HL-60/S4 treated with phorbol 12-myristate 13-acetate at 8.2 ng/mL for 4 days and 3 days (cell line): ENCODE data around the gene IPP.
"Not testable (repeated sequence)": the region's sequence is repeated elsewhere in the genome, so short reads cannot be mapped to it uniquely, and the experiment has no call there.

Experiments used
- in situ Hi-C: fragments of 300-500 bp; cut with MboI; formaldehyde crosslinking; loops from 2 replicates; pipeline ENCODE4 v1.15.0; 2022; ENCODE audit warnings: low sequenced_read_pairs

IPP gene

GRCh38 chr1:45746922-45747321 is 3.5 kb downstream of the IPP start:
- in situ Hi-C loops: no loop called here

- in situ Hi-C loops: not testable (repeated sequence)
These were observed 10.8 kb downstream of the IPP start for GRCh38 chr1:45739641-45740156.

GRCh38 chr1:45739137-45739536 is 11.3 kb downstream of the IPP start:
- in situ Hi-C loops: no loop called here

- in situ Hi-C loops: no loop called here
These were observed 19.6 kb downstream of the IPP start for GRCh38 chr1:45730780-45731319.

- in situ Hi-C loops: no loop called here
These were observed 20.2 kb downstream of the IPP start for GRCh38 chr1:45730075-45730779.

- in situ Hi-C loops: not testable (repeated sequence)
These were observed 24.4 kb downstream of the IPP start for GRCh38 chr1:45726007-45726406.

- in situ Hi-C loops: no loop called here
These were observed 27.1 kb downstream of the IPP start for GRCh38 chr1:45723248-45723930.

GRCh38 chr1:45722809-45723208 is 27.6 kb downstream of the IPP start:
- in situ Hi-C loops: no loop called here

- in situ Hi-C loops: no loop called here
These were observed 29.2 kb downstream of the IPP start for GRCh38 chr1:45721207-45721606.

- in situ Hi-C loops: no loop called here
These were observed 32.2 kb downstream of the IPP start for GRCh38 chr1:45718289-45718688.

- in situ Hi-C loops: not testable (repeated sequence)
These were observed 33.1 kb downstream of the IPP start for GRCh38 chr1:45717386-45717785.

- in situ Hi-C loops: no loop called here
These were observed 33.8 kb downstream of the IPP start for GRCh38 chr1:45716700-45717099.

GRCh38 chr1:45713711-45714110 is 36.7 kb downstream of the IPP start:
- in situ Hi-C loops: no loop called here

- in situ Hi-C loops: no loop called here
These were observed 45.8 kb downstream of the IPP start for GRCh38 chr1:45704637-45705036.

GRCh38 chr1:45694823-45695222 is 55.6 kb downstream of the IPP start:
- in situ Hi-C loops: no loop called here

- in situ Hi-C loops: not testable (repeated sequence)
These were observed 56.6 kb downstream of the IPP start for GRCh38 chr1:45693811-45694210.

GRCh38 chr1:45687754-45688740 is 62.4 kb downstream of the IPP start, which contains the start of gene TMEM69:
Gene TMEM69 (plus strand): TSS chr1:45688181. CDS start chr1:45691069, 2,888 bp downstream.
- in situ Hi-C loops: no loop called here

GRCh38 chr1:45687014-45687753 is 63.3 kb downstream of the IPP start:
- in situ Hi-C loops: no loop called here

- in situ Hi-C loops: no loop called here
These were observed 64.0 kb downstream of the IPP start, which contains the start of gene GPBP1L1 for GRCh38 chr1:45686288-45687013. Gene GPBP1L1 (minus strand): TSS chr1:45686533. CDS start chr1:45659087, 27,446 bp downstream.

GRCh38 chr1:45686015-45686287 is 64.5 kb downstream of the IPP start:
- in situ Hi-C loops: no loop called here
